ENCODE measurements around the gene PRDM16. TPM values are rescaled to one million over a fixed set of nuclear protein-coding genes. Genes with fewer than 3 reads are reported as not detected.
A peak's percentile ranks its signal among the peaks of the same experiment; 100 is the strongest.

Gene PRDM16
- total RNA-seq, 2 experiments from 2014 or later: 1.1 to 2.3 TPM

DNA sequence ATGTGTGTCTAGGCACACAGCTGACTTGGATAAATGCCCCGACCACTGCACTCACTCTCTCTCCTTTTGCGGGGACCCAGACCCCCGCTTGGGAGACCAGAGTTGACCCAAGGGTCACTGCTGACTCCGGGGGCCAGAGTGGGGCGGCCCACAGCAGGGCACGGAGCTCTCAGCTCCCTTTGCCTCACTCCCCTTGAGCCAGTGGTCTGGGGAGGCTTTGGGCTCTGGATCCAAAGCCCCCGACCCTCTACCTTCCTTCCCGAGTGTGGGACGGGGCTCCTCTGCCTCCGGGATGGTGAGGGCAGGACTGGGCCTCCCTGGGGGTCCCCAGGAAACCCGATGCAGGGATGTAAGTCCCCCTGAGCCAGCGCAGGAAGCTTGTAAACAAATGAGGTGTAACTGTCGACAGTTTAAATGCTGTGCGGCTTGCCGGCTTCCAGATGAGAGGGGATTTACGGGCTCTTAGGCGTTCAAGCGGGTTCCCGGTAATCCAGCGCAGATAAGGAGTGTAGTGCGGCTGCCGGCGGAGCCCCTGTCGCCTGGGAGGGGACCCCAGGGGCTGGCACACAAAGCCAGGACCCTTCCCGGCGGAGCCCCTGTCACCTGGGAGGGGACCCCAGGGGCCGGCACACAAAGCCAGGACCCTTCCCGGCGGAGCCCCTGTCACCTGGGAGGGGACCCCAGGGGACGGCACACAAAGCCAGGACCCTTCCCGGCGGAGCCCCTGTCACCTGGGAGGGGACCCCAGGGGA, 40.3 kb upstream of the PRDM16 start:
- ChIA-PET CTCF (no interaction called here), POLR2A (no interaction called here)
- H3K36me3 Mint-ChIP-seq (ENCODE audit: low read depth): no peaks in the 10 kb centered on the region
- H3K27ac Mint-ChIP-seq: no peak overlapping the region
- no peak for DNase-seq
- no peaks in the 10 kb centered on the region for H3K9me3 Mint-ChIP-seq
- H3K4me1 Mint-ChIP-seq: peaks cover 16% of the 10 kb centered on the region
- H3K4me3 Mint-ChIP-seq: no peak overlapping the region
- H3K27me3 Mint-ChIP-seq: no peaks in the 10 kb centered on the region

DNA sequence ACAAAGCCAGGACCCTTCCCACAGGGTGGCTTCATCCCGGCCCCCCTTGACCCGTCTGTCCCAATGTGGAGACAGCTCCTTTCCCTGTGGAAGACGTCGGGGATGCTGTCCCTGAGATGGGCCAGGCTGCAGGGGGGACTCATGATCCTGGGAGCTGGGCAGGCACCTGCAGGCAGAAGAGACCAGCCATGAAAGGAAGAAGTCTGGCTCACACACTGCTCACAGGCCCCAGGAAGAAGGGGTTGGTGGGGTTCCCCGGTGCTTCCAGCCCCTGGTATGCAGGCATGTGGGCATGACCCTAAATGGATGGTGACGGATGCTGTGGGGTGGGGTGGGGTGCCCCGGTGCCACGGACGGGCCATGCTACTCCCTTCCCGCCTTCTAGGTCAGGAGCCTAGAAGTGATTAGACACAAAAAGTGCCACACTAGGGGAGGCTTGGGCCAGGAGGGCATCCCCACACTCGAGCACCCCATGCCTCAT, 39.5 kb upstream of the PRDM16 start:
- CTCF ChIA-PET: no interaction called here
- no peak for DNase-seq
- peaks cover 24% of the 10 kb centered on the region for H3K4me1 Mint-ChIP-seq
- H3K27me3 Mint-ChIP-seq: no peaks in the 10 kb centered on the region
- no peaks in the 10 kb centered on the region for H3K36me3 Mint-ChIP-seq (ENCODE audit: low read depth)
- H3K4me3 Mint-ChIP-seq: no peak overlapping the region
- H3K27ac Mint-ChIP-seq: no peak overlapping the region
- H3K9me3 Mint-ChIP-seq: no peaks in the 10 kb centered on the region
- POLR2A ChIA-PET: no interaction called here

DNA sequence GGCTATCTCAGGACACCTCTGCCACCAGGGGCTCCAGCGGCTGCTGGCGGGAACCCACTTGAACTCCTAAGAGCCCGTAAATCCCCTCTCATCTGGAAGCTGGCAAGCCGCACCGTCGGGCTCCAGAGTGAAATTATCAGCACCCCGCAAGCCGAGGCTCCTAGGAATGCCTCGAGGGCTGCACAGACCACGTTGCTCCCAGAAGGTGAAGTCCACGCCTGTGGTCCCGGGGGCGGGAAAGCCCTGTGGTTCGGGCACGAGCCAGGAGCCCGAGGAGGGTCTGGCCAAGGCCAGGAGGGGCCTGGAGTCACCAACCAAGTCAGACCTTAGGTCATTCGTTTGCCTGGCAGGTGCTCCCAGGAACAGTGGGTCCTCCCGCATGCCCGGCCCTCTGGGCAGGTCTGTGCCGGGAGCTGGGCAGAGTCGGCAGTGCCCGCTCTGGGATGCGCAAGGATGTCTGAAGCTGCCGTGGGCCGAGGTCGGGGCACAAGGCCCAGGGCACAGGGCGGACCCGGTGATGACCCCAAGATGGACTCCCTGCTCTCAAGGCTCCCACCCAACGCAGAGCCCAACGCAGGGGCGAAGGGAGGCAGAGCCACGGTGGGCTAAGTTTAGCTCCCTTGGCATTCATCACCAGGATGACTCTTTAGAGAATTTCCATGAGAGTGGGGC, 38.9 kb upstream of the PRDM16 start:
- Mint-ChIP-seq H3K27ac (no peak overlapping the region), H3K9me3 (no peaks in the 10 kb centered on the region), H3K4me1 (peaks cover 26% of the 10 kb centered on the region), H3K27me3 (no peaks in the 10 kb centered on the region), H3K4me3 (no peak overlapping the region), H3K36me3 (ENCODE audit: low read depth) (no peaks in the 10 kb centered on the region)
- ChIA-PET POLR2A (no interaction called here), CTCF (no interaction called here)
- no peak for DNase-seq

DNA sequence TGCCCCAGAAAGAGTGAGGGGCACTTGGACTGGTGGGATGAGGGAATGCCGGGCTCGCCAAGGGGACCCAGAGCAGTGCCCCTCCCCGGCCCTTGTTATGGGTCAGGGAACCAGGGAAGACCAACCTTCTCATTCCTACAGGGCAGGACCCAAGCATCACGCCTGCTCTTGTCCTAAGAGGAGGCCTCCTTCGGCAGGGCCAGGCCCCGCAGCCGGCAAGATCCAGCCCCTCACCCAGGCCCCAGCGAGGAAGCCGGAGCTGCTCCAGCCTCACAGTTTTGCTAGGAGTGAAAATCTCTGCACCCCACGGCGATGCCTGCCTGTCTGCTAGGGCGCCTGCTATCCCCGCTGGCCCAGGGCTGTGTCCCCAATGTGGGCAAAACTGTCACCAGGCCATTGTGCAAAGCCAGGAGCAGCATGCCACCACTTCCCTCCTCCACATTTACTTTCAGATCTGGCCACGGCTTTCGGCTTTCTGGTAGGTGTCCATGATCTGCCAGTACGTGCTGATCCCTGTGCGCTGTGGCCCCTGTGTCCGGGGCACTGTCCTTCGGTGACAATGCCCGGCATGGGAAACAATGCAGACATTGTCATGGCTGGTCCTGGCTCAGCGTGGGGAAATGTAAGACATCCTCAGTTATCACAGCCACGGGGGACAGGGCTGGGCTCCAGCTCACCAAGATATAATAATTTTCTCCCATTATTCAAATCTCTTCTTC, 38.2 kb upstream of the PRDM16 start:
- peak overlapping the region; percentile 36 for H3K27ac Mint-ChIP-seq
- H3K9me3 Mint-ChIP-seq: no peaks in the 10 kb centered on the region
- DNase-seq: no peak
- POLR2A ChIA-PET: no interaction called here
- peaks cover 28% of the 10 kb centered on the region for H3K4me1 Mint-ChIP-seq
- H3K4me3 Mint-ChIP-seq: no peak overlapping the region
- CTCF ChIA-PET: no interaction called here
- no peaks in the 10 kb centered on the region for H3K36me3 Mint-ChIP-seq (ENCODE audit: low read depth)
- no peaks in the 10 kb centered on the region for H3K27me3 Mint-ChIP-seq

DNA sequence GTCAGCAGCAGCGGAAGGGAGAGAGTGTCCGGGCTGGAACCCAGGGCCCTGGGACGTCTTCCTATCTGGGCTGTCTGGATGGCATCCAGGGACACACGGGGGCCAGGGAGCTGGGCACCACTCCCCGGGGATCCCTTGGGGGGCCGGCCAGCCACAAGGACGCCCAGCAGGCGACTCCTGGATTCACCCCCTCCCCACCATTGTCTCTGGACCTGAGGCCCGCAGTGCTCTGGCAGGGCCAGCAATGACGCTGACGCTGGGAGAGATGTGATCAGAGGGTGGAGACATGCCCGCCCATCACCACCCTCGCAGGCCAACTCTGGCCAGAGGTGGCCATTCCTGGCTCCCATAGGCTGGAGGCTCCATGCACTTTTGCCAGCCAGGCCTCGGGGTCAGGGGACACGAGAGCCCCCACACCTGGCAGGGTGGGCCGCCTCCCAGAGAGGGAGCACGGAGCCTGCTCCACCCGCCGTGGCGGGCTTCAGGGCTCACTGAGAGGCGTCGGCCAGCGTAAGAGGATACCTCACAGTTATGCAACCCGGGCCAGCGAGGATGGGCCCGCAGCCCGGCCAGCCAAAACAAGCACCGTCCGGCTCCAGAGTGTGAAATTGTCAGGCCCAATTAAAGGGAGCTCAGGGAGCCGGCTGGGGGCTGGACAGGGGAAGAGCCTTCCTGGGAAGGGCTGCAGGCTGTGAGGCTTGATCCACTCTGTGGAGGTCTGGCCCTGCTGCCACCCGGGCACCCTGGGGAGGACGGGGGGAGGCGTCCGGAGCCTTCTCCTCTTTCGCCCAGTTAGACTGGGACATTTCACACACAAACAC, 37.4 kb upstream of the PRDM16 start:
- no peaks in the 10 kb centered on the region for H3K27me3 Mint-ChIP-seq
- ChIA-PET CTCF (no interaction called here), POLR2A (no interaction called here)
- H3K9me3 Mint-ChIP-seq: no peaks in the 10 kb centered on the region
- DNase-seq: no peak
- peak overlapping the region; percentile 50 for H3K27ac Mint-ChIP-seq
- no peak overlapping the region for H3K4me3 Mint-ChIP-seq
- no peaks in the 10 kb centered on the region for H3K36me3 Mint-ChIP-seq (ENCODE audit: low read depth)
- H3K4me1 Mint-ChIP-seq: peaks cover 28% of the 10 kb centered on the region

DNA sequence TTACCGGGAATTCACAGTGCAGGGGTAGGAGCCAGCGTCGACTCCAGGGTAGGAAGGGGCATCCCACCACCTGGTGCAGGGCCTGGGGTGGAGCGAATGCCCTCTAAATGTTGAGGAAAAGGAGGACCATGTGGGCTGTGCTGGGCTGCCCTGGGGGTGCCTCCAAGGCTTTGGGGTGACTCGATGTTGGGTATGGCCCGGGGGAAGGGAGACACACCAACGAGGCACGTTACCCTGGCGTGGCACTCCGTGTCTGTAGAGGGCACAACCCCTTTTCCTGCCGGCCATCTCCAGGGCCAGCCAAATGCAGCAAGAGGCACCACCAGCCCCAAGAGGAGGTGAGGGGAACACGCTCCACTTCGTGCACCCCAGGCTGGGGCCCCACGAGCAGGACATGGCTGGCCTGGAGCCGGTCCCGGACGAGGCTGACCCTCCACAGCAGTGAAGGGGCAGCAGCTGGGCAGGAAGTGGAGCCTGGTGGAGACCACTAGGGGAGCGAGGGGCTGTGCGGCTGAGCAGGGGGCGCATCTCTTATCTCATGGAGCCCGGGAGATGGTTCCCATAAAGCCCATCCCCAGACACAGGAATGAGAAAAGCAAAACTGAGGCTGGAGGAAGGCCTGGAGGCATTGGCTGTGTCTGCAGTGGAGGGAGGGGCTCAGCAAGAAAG, 36.5 kb upstream of the PRDM16 start:
- peak overlapping the region; percentile 88 for H3K27ac Mint-ChIP-seq
- no peaks in the 10 kb centered on the region for H3K27me3 Mint-ChIP-seq
- no peaks in the 10 kb centered on the region for H3K9me3 Mint-ChIP-seq
- ChIA-PET CTCF (no interaction called here), POLR2A (no interaction called here)
- no peaks in the 10 kb centered on the region for H3K36me3 Mint-ChIP-seq (ENCODE audit: low read depth)
- no peak for DNase-seq
- H3K4me3 Mint-ChIP-seq: no peak overlapping the region
- H3K4me1 Mint-ChIP-seq: peaks cover 28% of the 10 kb centered on the region

DNA sequence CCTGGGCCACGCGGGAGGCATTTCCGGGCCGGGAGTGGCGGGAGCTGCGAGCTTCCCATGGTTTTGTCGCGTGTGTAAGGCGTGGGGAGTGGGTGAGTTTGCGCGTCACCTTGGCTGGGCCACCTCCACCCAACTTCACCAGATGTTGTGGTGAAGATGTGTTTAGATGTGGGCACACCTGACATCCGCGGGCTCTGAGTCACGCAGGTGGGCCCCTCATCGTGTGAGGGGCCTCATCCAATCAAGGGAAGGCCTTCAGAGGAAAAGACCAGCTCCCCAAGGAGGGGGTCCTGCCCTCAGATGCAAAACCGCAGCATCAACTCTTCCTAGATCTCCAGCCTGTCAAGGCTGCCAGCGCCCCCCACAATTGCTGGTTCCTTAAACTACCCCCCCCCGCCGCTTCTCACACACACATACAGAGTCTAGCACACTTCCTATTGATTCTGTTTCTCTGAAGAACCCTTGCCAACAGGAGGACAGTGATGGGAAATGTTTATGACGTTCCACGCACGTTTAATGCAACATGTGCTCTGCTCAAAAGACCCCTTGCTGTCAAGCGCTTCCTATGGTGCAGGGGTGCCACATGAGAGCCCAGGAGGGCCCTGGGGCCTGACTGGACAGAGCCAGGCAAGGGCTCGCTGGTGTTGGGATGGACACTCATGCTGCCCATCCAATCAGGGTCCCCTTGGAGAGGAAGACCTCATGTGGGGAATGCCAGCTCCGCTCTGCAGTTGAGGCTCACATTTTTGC, 35.8 kb upstream of the PRDM16 start:
- no peaks in the 10 kb centered on the region for H3K27me3 Mint-ChIP-seq
- H3K9me3 Mint-ChIP-seq: no peaks in the 10 kb centered on the region
- peaks cover 28% of the 10 kb centered on the region for H3K4me1 Mint-ChIP-seq
- ChIA-PET POLR2A (no interaction called here), CTCF (no interaction called here)
- H3K27ac Mint-ChIP-seq: peak overlapping the region; percentile 88
- no peaks in the 10 kb centered on the region for H3K36me3 Mint-ChIP-seq (ENCODE audit: low read depth)
- H3K4me3 Mint-ChIP-seq: no peak overlapping the region
- DNase-seq: peak; percentile 67

DNA sequence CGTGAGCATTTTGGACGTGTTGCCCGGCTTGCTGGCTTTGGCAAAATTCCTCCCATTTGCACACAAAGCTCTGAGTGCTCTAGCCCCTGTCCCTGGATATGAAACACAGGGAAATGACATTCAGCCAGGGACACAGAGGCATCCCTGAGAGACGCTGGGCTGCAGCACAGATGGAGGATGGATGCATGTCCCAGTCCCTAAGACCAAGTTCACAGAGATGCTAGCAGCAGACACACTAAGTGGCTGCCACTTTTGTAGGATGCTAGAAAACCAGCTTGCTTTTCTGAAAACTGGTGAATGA, 35.3 kb upstream of the PRDM16 start:
- peak overlapping the region; percentile 88 for H3K27ac Mint-ChIP-seq
- H3K27me3 Mint-ChIP-seq: no peaks in the 10 kb centered on the region
- DNase-seq: no peak
- no peaks in the 10 kb centered on the region for H3K36me3 Mint-ChIP-seq (ENCODE audit: low read depth)
- CTCF ChIA-PET: no interaction called here
- no peaks in the 10 kb centered on the region for H3K9me3 Mint-ChIP-seq
- H3K4me3 Mint-ChIP-seq: no peak overlapping the region
- H3K4me1 Mint-ChIP-seq: peaks cover 28% of the 10 kb centered on the region
- POLR2A ChIA-PET: no interaction called here

DNA sequence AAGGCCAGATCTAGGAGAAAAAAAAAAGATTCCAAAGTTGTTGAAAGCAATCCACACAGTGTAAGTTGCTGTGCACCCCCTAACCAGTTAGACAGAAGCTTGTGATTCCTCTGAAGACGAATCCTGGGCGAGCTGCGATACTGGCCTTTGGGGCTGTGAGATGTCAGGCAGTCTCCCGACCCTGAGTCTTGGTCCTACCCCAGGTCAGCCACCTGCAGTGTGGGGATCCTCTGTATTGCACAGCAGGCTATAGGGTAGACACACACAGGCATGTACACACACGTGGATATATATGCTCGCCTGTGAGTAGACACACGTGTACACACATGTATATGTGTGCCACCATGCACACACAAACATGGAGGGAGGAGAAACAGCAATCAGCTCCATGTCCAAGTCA, 34.8 kb upstream of the PRDM16 start:
- Mint-ChIP-seq H3K4me3 (no peak overlapping the region), H3K27ac (peak overlapping the region; percentile 88), H3K36me3 (ENCODE audit: low read depth) (no peaks in the 10 kb centered on the region), H3K4me1 (peaks cover 28% of the 10 kb centered on the region), H3K27me3 (no peaks in the 10 kb centered on the region), H3K9me3 (no peaks in the 10 kb centered on the region)
- no peak for DNase-seq
- CTCF ChIA-PET: no interaction called here
- POLR2A ChIA-PET: no interaction called here

DNA sequence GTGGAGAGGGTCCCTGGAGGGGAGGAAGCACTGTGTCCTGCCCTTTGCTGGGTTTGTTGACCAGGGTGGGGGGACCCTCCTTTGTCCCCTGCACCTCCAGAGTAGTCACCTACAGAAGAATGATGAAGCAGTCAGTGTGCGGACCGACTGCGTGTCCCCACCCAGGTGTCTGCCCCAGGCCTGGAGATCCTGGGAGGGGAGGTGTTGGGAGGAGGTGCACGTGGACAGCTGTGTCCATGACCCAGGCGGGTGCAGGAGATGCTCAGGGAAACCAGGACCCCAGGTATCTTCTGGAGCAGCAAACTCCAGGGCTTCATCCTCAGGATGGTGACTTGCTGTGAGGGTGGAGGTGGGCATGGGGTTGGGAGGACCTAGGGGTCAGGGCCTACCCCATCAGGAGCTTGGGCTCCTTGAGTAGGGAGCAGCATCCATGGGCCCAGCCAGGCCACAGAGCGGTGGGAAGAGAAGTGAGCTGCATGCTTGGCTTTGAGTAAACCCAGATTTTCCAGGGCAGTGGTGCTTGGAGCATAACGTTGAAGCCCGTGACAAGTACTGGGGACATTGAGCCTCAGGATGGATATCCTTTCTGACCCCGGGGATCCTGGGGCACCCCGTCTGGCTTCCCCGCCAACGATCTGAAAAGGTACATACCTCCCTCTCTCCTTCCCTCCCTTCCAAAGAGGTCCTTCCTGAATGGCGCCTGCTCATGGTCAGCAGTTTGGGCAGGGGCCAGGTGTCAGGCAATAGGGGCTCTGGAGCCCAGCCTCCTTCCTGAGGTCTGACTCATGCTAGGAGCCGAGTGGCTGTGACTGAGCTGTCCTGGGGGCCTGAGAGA, 34.1 kb upstream of the PRDM16 start:
- no peak for DNase-seq
- H3K4me3 Mint-ChIP-seq: no peak overlapping the region
- H3K27ac Mint-ChIP-seq: no peak overlapping the region
- ChIA-PET POLR2A (no interaction called here), CTCF (no interaction called here)
- peaks cover 28% of the 10 kb centered on the region for H3K4me1 Mint-ChIP-seq
- H3K36me3 Mint-ChIP-seq (ENCODE audit: low read depth): no peaks in the 10 kb centered on the region
- H3K27me3 Mint-ChIP-seq: no peaks in the 10 kb centered on the region
- H3K9me3 Mint-ChIP-seq: no peaks in the 10 kb centered on the region

DNA sequence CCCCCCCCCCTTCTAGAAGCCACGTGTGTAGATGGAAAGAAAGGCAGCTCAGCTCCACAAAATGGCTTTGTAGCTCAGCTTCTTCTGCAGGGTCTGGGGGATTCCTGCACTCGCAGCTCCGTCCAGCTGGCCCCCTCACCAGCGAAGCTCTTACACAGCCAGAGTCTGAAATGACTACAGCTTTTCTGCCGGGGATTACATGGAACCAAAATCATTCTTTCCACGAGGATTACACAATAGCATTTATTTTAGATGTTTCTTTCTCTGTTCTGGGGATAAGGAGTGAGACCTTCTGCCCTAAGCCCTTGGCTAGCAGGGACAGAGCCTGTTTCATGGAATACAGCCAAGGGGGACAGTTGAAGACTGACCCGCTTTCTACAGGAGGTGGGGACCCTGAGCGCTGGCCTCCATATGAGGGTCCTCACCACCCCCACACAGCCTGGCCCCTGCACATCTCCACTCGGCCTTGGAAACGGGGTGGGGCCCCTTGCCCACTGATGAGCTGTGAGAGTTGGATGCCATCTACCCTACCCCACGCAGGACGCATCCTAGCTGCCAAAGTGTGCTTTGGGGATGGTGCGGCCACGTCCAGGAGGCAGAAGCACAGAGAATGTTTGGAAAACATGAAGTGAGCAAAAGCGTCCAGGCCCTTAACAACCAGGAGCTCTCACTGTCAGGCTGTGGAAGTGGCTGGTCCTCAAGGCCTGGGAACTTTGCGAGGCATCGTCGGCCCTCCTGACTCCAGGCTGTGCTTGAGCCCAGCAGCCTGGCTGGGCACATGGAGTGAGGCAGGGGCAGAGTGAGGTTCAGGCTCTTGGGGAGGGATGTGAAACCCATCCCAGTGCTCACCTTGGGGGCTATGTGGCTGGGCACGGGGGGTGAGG, 33.2 kb upstream of the PRDM16 start:
- Mint-ChIP-seq H3K27me3 (no peaks in the 10 kb centered on the region), H3K27ac (no peak overlapping the region), H3K4me3 (no peak overlapping the region), H3K9me3 (no peaks in the 10 kb centered on the region), H3K4me1 (peaks cover 28% of the 10 kb centered on the region), H3K36me3 (ENCODE audit: low read depth) (no peaks in the 10 kb centered on the region)
- CTCF ChIA-PET: no interaction called here
- DNase-seq: no peak
- POLR2A ChIA-PET: no interaction called here

All from activated CD4-positive, alpha-beta T cell treated with anti-CD3 and anti-CD28 coated beads, Interleukin-2, amount 10 ng/mL, durations not matched to agents 7 days and 5 days (primary cell).